ENCODE data around the gene PWP2.

DNA sequence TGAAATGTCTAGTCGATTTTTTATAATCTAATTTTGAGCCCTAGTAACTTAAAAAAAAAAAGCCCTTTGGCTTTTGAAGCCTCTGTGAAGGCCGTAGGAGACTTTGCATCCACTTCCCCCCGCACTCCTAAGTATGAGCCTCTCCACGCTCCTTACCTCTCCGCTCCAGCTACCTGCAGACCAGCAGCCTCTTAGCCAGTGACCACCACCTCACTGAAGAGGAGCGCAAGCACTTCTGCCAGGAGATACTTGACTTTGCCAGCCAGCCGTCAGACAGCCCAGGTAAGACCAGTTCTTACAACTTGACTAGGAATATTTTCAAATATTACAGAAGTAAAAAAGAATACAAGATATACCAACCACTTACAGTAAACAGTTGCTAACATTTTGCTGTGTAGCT lies 27.4 kb upstream of the PWP2 start:
- no peak for TF ChIP-seq POLR2AphosphoS5 (IDR thresholded peaks at IDR 0.05)
- TF ChIP-seq, protein P1, sequence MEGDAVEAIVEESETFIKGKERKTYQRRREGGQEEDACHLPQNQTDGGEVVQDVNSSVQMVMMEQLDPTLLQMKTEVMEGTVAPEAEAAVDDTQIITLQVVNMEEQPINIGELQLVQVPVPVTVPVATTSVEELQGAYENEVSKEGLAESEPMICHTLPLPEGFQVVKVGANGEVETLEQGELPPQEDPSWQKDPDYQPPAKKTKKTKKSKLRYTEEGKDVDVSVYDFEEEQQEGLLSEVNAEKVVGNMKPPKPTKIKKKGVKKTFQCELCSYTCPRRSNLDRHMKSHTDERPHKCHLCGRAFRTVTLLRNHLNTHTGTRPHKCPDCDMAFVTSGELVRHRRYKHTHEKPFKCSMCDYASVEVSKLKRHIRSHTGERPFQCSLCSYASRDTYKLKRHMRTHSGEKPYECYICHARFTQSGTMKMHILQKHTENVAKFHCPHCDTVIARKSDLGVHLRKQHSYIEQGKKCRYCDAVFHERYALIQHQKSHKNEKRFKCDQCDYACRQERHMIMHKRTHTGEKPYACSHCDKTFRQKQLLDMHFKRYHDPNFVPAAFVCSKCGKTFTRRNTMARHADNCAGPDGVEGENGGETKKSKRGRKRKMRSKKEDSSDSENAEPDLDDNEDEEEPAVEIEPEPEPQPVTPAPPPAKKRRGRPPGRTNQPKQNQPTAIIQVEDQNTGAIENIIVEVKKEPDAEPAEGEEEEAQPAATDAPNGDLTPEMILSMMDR (IDR thresholded peaks at IDR 0.05), result no peak
